ENCODE measurements around the gene RUSC2. TPM values are rescaled to one million over a fixed set of nuclear protein-coding genes. Genes with fewer than 3 reads are reported as not detected.

RUSC2 gene
- total and polyA plus RNA-seq, 2 of the 13 experiments (the other 11 are each of a cell fraction or from before 2014, with no cell fraction given) = 2.8 to 3.3 TPM

DNA sequence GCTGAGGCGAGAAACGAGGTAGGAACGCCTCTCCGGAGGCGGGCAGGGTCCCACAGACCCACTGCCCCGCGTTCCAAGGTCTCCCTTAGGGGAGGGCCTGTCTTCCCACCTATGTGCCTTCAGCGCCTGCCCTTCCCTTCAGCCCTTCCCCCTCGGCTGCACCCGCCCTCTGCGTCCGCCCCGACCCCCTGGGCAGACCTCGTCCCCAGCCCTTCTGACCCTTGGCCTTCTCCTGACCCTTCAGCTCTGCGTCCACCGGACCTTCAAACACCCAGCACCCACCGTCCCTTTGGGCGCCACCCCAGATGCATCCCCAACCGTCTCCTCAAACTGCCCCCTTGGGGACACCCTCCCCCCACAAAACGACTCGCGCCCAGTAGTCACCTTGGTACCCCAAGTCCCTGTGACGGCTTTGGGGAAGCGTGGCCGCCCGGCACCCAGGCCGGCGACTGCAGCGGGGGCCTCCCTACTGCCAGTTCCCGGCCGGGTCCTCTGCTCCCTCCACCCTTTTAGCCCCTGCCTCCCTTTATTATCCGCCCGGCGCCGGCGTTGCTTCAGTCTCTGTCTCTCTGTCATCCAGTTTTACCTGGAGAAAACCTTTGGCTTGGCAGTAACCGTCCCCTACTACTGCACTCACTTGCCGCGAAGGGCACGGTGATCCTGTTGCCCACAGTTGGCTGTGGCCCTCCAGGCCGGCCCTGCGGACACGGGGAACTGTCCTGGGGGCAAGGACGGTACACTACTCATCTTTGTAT lies 421 bp downstream of the RUSC2 start (continued):
- TF ChIP-seq ZC3H13 (CRISPR knock-in tag; IDR thresholded peaks at IDR 0.05) = 0 out of 2 replicates have a peak, but pooled peaks have one; percentile 40
- peak; percentile 26; the same call in 1 of the 2 replicates for TF ChIP-seq ZNF512 (CRISPR knock-in tag; IDR thresholded peaks at IDR 0.05)
- TF ChIP-seq ZNF205 (CRISPR knock-in tag; IDR thresholded peaks at IDR 0.05) = no peak; the same call in 1 of the 2 replicates
- TF ChIP-seq EZH2 (conservative IDR thresholded peaks at IDR 0.05; ENCODE audit: low read depth, low read length) = no peak
- TF ChIP-seq HNF4G (IDR thresholded peaks at IDR 0.05; ENCODE audit: borderline replicate concordance, low read depth, low read length) = no peak
- TF ChIP-seq HNF4G (CRISPR knock-in tag; IDR thresholded peaks at IDR 0.05; ENCODE audit: borderline replicate concordance, low read depth) = 0 out of 2 replicates have a peak, but pooled peaks have one; percentile 17
- no peak for TF ChIP-seq ZNF33A (CRISPR knock-in tag; IDR thresholded peaks at IDR 0.05; ENCODE audit: borderline replicate concordance)
- TF ChIP-seq, protein P1, sequence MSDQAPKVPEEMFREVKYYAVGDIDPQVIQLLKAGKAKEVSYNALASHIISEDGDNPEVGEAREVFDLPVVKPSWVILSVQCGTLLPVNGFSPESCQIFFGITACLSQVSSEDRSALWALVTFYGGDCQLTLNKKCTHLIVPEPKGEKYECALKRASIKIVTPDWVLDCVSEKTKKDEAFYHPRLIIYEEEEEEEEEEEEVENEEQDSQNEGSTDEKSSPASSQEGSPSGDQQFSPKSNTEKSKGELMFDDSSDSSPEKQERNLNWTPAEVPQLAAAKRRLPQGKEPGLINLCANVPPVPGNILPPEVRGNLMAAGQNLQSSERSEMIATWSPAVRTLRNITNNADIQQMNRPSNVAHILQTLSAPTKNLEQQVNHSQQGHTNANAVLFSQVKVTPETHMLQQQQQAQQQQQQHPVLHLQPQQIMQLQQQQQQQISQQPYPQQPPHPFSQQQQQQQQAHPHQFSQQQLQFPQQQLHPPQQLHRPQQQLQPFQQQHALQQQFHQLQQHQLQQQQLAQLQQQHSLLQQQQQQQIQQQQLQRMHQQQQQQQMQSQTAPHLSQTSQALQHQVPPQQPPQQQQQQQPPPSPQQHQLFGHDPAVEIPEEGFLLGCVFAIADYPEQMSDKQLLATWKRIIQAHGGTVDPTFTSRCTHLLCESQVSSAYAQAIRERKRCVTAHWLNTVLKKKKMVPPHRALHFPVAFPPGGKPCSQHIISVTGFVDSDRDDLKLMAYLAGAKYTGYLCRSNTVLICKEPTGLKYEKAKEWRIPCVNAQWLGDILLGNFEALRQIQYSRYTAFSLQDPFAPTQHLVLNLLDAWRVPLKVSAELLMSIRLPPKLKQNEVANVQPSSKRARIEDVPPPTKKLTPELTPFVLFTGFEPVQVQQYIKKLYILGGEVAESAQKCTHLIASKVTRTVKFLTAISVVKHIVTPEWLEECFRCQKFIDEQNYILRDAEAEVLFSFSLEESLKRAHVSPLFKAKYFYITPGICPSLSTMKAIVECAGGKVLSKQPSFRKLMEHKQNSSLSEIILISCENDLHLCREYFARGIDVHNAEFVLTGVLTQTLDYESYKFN (CRISPR knock-in tag; conservative IDR thresholded peaks at IDR 0.05) = no peak
- TF ChIP-seq, protein P2, sequence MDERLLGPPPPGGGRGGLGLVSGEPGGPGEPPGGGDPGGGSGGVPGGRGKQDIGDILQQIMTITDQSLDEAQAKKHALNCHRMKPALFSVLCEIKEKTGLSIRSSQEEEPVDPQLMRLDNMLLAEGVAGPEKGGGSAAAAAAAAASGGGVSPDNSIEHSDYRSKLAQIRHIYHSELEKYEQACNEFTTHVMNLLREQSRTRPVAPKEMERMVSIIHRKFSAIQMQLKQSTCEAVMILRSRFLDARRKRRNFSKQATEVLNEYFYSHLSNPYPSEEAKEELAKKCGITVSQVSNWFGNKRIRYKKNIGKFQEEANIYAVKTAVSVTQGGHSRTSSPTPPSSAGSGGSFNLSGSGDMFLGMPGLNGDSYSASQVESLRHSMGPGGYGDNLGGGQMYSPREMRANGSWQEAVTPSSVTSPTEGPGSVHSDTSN (CRISPR knock-in tag; IDR thresholded peaks at IDR 0.05) = no peak
- TF ChIP-seq, protein P3, sequence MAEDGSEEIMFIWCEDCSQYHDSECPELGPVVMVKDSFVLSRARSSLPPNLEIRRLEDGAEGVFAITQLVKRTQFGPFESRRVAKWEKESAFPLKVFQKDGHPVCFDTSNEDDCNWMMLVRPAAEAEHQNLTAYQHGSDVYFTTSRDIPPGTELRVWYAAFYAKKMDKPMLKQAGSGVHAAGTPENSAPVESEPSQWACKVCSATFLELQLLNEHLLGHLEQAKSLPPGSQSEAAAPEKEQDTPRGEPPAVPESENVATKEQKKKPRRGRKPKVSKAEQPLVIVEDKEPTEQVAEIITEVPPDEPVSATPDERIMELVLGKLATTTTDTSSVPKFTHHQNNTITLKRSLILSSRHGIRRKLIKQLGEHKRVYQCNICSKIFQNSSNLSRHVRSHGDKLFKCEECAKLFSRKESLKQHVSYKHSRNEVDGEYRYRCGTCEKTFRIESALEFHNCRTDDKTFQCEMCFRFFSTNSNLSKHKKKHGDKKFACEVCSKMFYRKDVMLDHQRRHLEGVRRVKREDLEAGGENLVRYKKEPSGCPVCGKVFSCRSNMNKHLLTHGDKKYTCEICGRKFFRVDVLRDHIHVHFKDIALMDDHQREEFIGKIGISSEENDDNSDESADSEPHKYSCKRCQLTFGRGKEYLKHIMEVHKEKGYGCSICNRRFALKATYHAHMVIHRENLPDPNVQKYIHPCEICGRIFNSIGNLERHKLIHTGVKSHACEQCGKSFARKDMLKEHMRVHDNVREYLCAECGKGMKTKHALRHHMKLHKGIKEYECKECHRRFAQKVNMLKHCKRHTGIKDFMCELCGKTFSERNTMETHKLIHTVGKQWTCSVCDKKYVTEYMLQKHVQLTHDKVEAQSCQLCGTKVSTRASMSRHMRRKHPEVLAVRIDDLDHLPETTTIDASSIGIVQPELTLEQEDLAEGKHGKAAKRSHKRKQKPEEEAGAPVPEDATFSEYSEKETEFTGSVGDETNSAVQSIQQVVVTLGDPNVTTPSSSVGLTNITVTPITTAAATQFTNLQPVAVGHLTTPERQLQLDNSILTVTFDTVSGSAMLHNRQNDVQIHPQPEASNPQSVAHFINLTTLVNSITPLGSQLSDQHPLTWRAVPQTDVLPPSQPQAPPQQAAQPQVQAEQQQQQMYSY (CRISPR knock-in tag; IDR thresholded peaks at IDR 0.05) = no peak
- no peak for TF ChIP-seq PAX8 (CRISPR knock-in tag; IDR thresholded peaks at IDR 0.05; ENCODE audit: borderline replicate concordance)
- TF ChIP-seq ZFP62 (CRISPR knock-in tag; IDR thresholded peaks at IDR 0.05) = no peak
- TF ChIP-seq SCMH1 (CRISPR knock-in tag; IDR thresholded peaks at IDR 0.05; ENCODE audit: borderline replicate concordance) = no peak
- no peak for TF ChIP-seq ZNF121 (CRISPR knock-in tag; IDR thresholded peaks at IDR 0.05)
- TF ChIP-seq SIN3A (IDR thresholded peaks at IDR 0.05; ENCODE audit: borderline replicate concordance, low read depth, low read length) = no peak; the same call in 1 of the 2 replicates
- TF ChIP-seq, protein P4, sequence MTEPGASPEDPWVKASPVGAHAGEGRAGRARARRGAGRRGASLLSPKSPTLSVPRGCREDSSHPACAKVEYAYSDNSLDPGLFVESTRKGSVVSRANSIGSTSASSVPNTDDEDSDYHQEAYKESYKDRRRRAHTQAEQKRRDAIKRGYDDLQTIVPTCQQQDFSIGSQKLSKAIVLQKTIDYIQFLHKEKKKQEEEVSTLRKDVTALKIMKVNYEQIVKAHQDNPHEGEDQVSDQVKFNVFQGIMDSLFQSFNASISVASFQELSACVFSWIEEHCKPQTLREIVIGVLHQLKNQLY (CRISPR knock-in tag; IDR thresholded peaks at IDR 0.05) = no peak
- no peak for TF ChIP-seq NAIF1 (CRISPR knock-in tag; IDR thresholded peaks at IDR 0.05; ENCODE audit: borderline replicate concordance)
